Esophagus squamous epithelium (tissue), 5 donors: ENCODE measurements around the gene TAOK1. TPM values are rescaled to one million over a fixed set of nuclear protein-coding genes. Genes with fewer than 3 reads are reported as not detected.
"Not testable (repeated sequence)": the region's sequence is repeated elsewhere in the genome, so short reads cannot be mapped to it uniquely, and the experiment has no call there.

Experiments used
- DNase-seq: peaks from one replicate; lab custom pipeline; 2025; lab: John Stamatoyannopoulos, UW
- H3K27ac ChIP-seq, 4 donors: fragments of 200-600 bp; sonication (generic); one replicate each; pipeline ENCODE4 v1.5.1; 2016 to 2019; ENCODE audit warnings: mild to moderate bottlenecking in 1 of 4
- H3K27me3 ChIP-seq, 4 donors: fragments of 200-600 bp; sonication (generic); 1 replicate in 3 of 4; 2 replicates in 1 of 4; pipeline versions ENCODE4 v1.5.1 to v1.6.0; 2017 to 2021; ENCODE audit warnings: antibody characterized with exemption in 1 of 4
- H3K36me3 ChIP-seq, 3 donors: fragments of 200-600 bp; sonication (generic); one replicate each; pipeline ENCODE4 v1.5.1; 2016 to 2019
- H3K4me1 ChIP-seq, 3 donors: fragments of 200-600 bp; sonication (generic); one replicate each; pipeline ENCODE4 v1.5.1; 2017 to 2019
- H3K4me3 ChIP-seq, 4 donors: fragments of 200-600 bp; sonication (generic); 1 replicate in 3 of 4; 2 replicates in 1 of 4; pipeline ENCODE4 v1.5.1; 2016 to 2019; ENCODE audit warnings: mild to moderate bottlenecking in 2 of 4, moderate library complexity in 1 of 4
- H3K9me3 ChIP-seq, 3 donors: fragments of 200-600 bp; sonication (generic); one replicate each; pipeline ENCODE4 v1.5.1; 2016 to 2019
- POLR2A ChIP-seq, 4 donors: fragments of 450-650 bp; IDR thresholded peaks; one replicate each; pipeline ENCODE4 v1.6.1; 2017; ENCODE audit warnings: antibody characterized with exemption in 4 of 4, mild to moderate bottlenecking in 4 of 4, moderate library complexity in 3 of 4
- WGBS, 2 donors: methylation state at CpG; one replicate each; pipeline ENCODE4 v1.1.5; 2018; 5-methylcytosine and 5-hydroxymethylcytosine counted together
- intact Hi-C: fragments of 100-400 bp; cut with DNase I; formaldehyde crosslinking; loops from one replicate; pipeline ENCODE4 v1.15.0; 2022
- total RNA-seq, 4 donors: library from RNA; depleted of rRNA; stranded (reverse); fragments of >200 nt; gene quantifications; one replicate each; pipeline ENCODE4 v1.1.0, GENCODE V29; 2016
- TF ChIP-seq, protein P1 (sequence below), 6 experiments: fragments of 450-650 bp in 4 of 6; fragments of 200-600 bp in 2 of 6; sonication (generic) in 2 of 6; IDR thresholded peaks; one replicate each; pipeline ENCODE4 v1.5.1; 2016 to 2019; ENCODE audit warnings: antibody characterized with exemption in 6 of 6, mild to moderate bottlenecking in 4 of 6, moderate library complexity in 4 of 6
- donor health status: DM: yes; HTN: yes; CAD: no.

TAOK1 gene
- total RNA-seq, 4 donors from 2014 or later = 24.9 to 41.4 (median 38.7) TPM

DNA sequence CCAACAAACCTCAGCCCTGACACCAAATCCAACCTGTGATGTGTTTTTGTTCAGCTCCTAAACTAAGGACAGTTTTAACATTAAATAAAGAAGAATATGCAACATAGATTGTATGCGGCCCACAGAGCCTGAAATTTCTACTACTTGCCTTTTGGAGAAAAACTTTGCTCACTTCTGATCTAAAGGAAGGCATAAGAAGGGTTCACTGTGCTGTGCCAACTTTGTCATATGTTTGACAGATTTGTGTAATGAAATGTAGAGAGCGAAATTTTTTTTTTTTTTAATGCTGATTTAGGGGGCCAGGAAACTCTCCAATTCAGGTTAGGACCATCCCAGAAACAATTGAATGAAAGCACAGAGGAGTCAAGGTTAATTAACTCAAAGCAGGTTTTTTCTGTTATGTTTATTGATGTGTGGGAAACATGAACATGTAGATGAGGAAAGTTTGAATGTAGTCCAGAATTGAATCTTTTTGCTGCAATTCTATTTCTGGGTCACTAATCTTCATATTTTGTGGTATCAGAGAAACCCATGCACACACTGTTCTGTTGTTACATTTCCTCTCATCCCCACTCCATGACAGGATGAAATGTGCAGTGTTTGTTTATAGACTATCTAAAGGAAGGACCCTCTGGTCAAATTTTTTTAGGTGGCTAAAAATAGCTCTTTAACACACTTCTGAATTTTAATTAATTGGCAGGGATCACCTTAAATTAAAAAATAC lies 71.5 kb downstream of the TAOK1 start:
- 68 to 75% methylated on average over 2 of the region's 2 CpGs for WGBS, 2 donors
- TF ChIP-seq POLR2A (IDR thresholded peaks at IDR 0.05) = no peak
- TF ChIP-seq, protein P1, sequence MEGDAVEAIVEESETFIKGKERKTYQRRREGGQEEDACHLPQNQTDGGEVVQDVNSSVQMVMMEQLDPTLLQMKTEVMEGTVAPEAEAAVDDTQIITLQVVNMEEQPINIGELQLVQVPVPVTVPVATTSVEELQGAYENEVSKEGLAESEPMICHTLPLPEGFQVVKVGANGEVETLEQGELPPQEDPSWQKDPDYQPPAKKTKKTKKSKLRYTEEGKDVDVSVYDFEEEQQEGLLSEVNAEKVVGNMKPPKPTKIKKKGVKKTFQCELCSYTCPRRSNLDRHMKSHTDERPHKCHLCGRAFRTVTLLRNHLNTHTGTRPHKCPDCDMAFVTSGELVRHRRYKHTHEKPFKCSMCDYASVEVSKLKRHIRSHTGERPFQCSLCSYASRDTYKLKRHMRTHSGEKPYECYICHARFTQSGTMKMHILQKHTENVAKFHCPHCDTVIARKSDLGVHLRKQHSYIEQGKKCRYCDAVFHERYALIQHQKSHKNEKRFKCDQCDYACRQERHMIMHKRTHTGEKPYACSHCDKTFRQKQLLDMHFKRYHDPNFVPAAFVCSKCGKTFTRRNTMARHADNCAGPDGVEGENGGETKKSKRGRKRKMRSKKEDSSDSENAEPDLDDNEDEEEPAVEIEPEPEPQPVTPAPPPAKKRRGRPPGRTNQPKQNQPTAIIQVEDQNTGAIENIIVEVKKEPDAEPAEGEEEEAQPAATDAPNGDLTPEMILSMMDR (IDR thresholded peaks at IDR 0.05) = no peak
- intact Hi-C loops = no loop called here

DNA sequence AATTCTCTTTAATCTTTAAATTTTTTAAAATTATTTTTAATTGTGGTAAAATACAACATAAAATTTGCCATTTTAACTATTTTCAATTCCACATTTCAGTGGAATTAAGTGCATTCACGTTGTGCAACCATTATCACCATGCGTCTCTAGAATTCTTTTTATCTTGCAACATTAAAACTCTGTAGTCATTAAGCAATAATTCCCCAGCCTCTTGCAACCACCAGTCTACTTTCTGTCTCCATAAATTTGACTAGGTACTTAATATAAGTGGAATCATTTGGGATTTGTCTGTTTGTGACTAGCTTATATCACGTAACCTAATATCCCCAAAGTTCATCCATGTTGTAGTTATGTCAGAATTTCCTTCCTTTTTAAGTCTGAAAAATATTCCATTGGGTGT lies 79.1 kb downstream of the TAOK1 start:
- Histone ChIP-seq H3K4me1 (no peaks in the 10 kb centered on the region), H3K27ac (no peak overlapping the region), H3K27me3 (no peaks in the 10 kb centered on the region), H3K36me3 (peaks cover 0 to 98% (median 0%) of the 10 kb centered on the region in 3 donors), H3K9me3 (no peaks in the 10 kb centered on the region), H3K4me3 (no peak overlapping the region)
- intact Hi-C loops = no loop called here
- no peak for TF ChIP-seq POLR2A (IDR thresholded peaks at IDR 0.05)
- TF ChIP-seq, protein P1 (IDR thresholded peaks at IDR 0.05) = no peak
- 86 to 88% methylated on average over 3 of the region's 3 CpGs for WGBS, 2 donors
- DNase-seq = no peak

More for the DNA sequence above, 71.5 kb downstream of the TAOK1 start:
- no peak overlapping the region for H3K4me3 ChIP-seq
- peaks cover 0 to 13% (median 0%) of the 10 kb centered on the region in 3 donors for H3K4me1 ChIP-seq
- no peak for DNase-seq
- H3K27me3 ChIP-seq = no peaks in the 10 kb centered on the region
- H3K36me3 ChIP-seq = peaks cover 0 to 57% (median 0%) of the 10 kb centered on the region in 3 donors
- no peak overlapping the region for H3K27ac ChIP-seq
- H3K9me3 ChIP-seq = no peaks in the 10 kb centered on the region

DNA sequence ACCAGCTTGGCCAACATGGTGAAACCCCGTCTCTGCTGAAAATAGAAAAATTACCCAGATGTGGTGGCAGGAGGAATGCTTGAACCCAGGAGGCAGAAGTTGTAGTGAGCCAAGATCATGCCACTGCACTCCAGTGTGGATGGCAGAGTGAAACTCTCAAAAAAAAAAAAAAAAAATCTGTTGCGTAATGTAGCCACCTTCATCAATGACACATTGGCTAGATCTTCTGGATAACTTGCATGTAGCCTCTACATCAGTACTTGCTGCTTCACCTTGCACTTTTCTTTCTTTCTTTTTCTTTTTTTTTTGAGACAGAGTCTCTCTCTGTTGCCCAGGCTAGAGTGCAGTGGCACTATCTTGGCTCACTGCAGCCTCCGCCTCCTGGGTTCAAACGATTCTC lies 83.3 kb downstream of the TAOK1 start:
- WGBS, 2 donors = 93 to 98% methylated on average over 4 of the region's 4 CpGs
- H3K27ac ChIP-seq, H3K9me3 ChIP-seq, H3K4me3 ChIP-seq, H3K27me3 ChIP-seq, intact Hi-C loops, H3K4me1 ChIP-seq, DNase-seq: not testable (repeated sequence)
- H3K36me3 ChIP-seq = peaks cover 0 to 95% (median 0%) of the 10 kb centered on the region in 3 donors

DNA sequence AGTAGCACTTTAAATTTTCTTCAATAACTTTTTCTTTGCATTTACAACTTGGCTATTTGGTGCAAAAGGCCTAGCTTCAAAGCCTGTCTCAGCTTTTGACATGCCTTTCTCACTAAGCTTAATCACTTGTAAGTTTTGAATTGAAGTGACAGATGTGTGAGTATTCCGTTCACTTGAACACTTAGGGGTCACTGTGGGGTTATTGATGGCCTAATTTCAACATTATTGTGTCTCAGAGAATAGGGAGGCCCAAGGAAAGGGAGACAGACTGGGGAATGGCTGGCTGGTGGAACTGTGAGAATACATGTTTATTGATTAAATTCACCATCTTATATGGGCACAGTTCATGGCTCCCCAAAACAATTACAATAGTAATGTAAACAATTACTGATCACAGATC lies 84.1 kb downstream of the TAOK1 start:
- intact Hi-C loops = no loop called here
- no peak for DNase-seq
- TF ChIP-seq, protein P1 (IDR thresholded peaks at IDR 0.05) = no peak
- TF ChIP-seq POLR2A (IDR thresholded peaks at IDR 0.05) = no peak
- 77 to 96% methylated on average over 1 of the region's 1 CpG for WGBS, 2 donors
- Histone ChIP-seq H3K9me3 (no peaks in the 10 kb centered on the region), H3K4me3 (no peak overlapping the region), H3K36me3 (peaks cover 0 to 95% (median 0%) of the 10 kb centered on the region in 3 donors), H3K27ac (no peak overlapping the region), H3K27me3 (no peaks in the 10 kb centered on the region), H3K4me1 (no peaks in the 10 kb centered on the region)

DNA sequence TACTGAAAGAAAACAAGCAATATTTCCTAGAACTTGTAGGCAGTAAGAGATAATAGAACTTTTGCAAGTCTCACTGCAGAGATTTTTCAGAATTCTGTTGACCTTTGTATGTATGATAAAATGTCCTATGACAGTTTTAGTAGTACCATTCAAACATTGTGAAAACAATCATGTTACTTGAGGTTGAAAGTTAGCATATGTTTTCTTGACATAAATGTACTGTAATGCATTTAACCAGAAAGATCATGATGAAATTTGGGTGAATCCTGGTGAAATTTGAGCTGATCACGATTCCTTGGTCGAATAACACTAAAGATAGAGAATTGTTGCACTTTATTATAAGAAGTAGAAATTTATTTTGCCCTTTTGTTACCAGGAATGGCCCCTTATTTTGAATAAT lies 85.7 kb downstream of the TAOK1 start:
- Histone ChIP-seq H3K27ac (no peak overlapping the region), H3K9me3 (no peaks in the 10 kb centered on the region), H3K4me1 (no peaks in the 10 kb centered on the region), H3K27me3 (no peaks in the 10 kb centered on the region), H3K4me3 (no peak overlapping the region), H3K36me3 (peaks cover 0 to 92% (median 0%) of the 10 kb centered on the region in 3 donors)
- intact Hi-C loops = no loop called here
- 84 to 97% methylated on average over 2 of the region's 2 CpGs for WGBS, 2 donors
- no peak for DNase-seq
- TF ChIP-seq, protein P1 (IDR thresholded peaks at IDR 0.05) = no peak
- no peak for TF ChIP-seq POLR2A (IDR thresholded peaks at IDR 0.05)

DNA sequence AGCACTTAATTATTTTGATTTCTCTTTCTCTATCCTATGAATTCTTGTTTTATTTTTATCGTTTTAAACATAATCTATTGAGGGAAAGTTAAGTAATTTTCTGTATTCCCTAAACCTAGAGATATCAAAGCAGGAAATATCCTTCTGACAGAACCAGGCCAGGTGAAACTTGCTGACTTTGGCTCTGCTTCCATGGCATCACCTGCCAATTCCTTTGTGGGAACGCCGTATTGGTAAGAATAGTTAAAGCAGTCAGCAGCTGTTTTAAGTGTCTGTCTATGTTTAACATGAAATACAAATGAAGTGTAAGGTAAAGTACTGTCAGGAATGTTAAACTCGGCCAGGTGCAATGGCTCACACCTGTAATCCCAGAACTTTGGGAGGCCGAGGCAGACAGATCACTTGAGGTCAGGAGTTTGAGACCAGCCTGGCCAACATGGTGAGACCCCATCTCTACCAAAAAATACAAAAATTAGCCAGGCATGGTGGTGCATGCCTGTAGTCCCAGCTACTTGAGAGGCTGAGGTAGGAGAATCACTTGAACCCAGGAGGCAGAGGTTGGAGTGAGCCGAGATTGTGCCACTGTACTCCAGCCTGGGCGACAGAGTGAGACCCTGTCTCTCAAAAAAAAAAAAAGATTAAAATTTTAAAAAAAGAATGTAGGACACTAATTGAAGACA lies 90.2 kb downstream of the TAOK1 start:
- 57 to 66% methylated on average over 7 of the region's 7 CpGs for WGBS, 2 donors
- intact Hi-C loops, DNase-seq, H3K27ac ChIP-seq, H3K27me3 ChIP-seq, H3K4me1 ChIP-seq, H3K4me3 ChIP-seq, H3K9me3 ChIP-seq: not testable (repeated sequence)
- peaks cover 9 to 95% (median 10%) of the 10 kb centered on the region in 3 donors for H3K36me3 ChIP-seq
